Hepatocyte (in vitro differentiated cells): Measurements from ENCODE around the gene ARF5.

Experiments used
- EZH2phosphoT487 ChIP-seq: fragments of 200-600 bp; sonication (generic); IDR thresholded peaks from one replicate; pipeline ENCODE4 v1.6.1; 2018; ENCODE audit warnings: antibody characterized with exemption, mild to moderate bottlenecking, low read depth, moderate library complexity; ENCODE audit not compliant: unreplicated experiment, severe bottlenecking
- TF ChIP-seq, protein P1 (sequence below): fragments of 200-600 bp; sonication (generic); IDR thresholded peaks from 2 replicates; pipeline ENCODE4 v1.5.1; 2016; ENCODE audit warnings: antibody characterized with exemption, mild to moderate bottlenecking; ENCODE audit not compliant: poor library complexity

DNA sequence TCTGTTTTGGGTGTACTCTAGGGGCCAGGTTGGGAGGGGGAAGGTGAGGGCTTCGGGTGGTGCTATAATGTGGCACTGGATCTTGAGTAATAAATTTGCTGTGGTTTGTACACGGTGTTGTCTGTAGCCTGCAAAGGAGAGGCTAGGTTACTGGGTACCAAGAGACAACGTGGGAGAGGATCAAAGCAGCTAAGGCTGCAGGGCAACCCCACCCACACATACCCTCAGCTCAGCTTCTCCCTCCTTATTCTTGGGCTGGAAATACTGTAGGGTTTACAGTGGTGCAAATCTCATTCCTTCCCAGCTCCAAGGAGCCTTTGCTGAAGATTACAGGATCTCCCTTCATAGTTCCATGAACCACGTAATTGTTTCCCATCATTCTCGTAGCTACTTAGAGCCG is 3.4 kb downstream of the ARF5 start:
- TF ChIP-seq, protein P1, sequence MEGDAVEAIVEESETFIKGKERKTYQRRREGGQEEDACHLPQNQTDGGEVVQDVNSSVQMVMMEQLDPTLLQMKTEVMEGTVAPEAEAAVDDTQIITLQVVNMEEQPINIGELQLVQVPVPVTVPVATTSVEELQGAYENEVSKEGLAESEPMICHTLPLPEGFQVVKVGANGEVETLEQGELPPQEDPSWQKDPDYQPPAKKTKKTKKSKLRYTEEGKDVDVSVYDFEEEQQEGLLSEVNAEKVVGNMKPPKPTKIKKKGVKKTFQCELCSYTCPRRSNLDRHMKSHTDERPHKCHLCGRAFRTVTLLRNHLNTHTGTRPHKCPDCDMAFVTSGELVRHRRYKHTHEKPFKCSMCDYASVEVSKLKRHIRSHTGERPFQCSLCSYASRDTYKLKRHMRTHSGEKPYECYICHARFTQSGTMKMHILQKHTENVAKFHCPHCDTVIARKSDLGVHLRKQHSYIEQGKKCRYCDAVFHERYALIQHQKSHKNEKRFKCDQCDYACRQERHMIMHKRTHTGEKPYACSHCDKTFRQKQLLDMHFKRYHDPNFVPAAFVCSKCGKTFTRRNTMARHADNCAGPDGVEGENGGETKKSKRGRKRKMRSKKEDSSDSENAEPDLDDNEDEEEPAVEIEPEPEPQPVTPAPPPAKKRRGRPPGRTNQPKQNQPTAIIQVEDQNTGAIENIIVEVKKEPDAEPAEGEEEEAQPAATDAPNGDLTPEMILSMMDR, result no peak
- TF ChIP-seq EZH2phosphoT487, result no peak
